ENCODE data around the gene PODXL. TPM values are rescaled to one million over a fixed set of nuclear protein-coding genes. Genes with fewer than 3 reads are reported as not detected.

Gene PODXL
- 349 and 350 TPM in 2 replicates for total RNA-seq

GRCh38 chr7:131556053-131556908, at the start of gene PODXL:
Gene PODXL, minus strand, starts transcription at chr7:131556628. Its CDS starts 269 bp downstream, at chr7:131556359.
- no peak for DNase-seq (ENCODE audit: extremely low read depth, low read depth, low spot score)

DNA sequence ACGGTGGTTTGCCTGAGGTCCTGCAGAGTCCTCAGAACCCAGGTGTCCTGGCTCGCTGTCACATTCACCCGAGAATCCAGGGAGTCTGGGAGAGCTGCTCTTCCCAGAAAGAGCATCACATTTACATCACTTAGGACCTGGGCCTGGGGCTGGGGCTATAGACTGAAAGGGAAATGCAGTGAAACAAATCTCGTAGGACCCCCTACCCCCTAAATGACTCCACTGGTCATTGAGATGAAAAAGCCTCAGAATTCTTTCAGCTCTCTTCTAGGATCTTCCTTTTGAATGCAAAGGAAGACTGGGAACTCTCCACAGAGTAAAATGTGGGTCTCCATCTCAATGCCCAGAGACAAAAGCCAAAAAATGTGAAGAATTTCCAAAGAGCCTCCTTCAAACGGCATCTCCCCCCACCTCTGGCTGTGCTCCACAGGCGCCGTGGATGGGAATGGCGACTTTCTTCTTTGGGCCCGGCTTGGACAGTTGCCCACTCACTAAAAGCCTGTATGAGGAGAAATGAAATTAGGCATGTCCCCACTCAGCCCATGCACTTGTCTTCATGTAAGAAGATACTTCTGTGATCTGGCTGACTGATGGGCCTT, 49.0 kb upstream of the PODXL start:
- DNase-seq (ENCODE audit: extremely low read depth, low read depth, low spot score): no peak

- no peak for DNase-seq (ENCODE audit: extremely low read depth, low read depth, low spot score)
Measured at GRCh38 chr7:131604841-131605279, 48.4 kb upstream of the PODXL start.

DNA sequence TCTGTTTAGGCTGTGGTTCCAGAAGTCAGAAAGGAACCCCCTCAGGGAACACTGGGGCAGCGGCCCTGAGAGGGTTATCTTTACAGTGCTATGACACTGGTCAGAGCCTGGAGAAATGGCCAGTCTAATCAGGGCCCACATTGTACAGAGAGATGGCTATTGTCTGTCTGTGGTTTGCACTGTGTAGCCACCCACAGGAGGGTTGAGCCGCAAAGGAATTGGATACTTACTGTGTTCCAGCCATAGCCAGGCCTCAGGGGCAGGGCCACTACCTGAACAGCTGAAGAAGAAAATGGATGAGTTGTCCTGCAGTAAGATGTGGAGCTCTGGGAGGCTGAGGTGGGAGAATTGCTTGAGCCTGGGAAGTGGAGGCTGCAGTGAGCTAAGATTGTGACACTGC, 47.5 kb upstream of the PODXL start:
- DNase-seq (ENCODE audit: extremely low read depth, low read depth, low spot score): no peak

GRCh38 chr7:131602994-131603372, 46.6 kb upstream of the PODXL start:
- DNase-seq (ENCODE audit: extremely low read depth, low read depth, low spot score): no peak

GRCh38 chr7:131602304-131602993, 46.0 kb upstream of the PODXL start:
- DNase-seq (ENCODE audit: extremely low read depth, low read depth, low spot score): no peak

DNA sequence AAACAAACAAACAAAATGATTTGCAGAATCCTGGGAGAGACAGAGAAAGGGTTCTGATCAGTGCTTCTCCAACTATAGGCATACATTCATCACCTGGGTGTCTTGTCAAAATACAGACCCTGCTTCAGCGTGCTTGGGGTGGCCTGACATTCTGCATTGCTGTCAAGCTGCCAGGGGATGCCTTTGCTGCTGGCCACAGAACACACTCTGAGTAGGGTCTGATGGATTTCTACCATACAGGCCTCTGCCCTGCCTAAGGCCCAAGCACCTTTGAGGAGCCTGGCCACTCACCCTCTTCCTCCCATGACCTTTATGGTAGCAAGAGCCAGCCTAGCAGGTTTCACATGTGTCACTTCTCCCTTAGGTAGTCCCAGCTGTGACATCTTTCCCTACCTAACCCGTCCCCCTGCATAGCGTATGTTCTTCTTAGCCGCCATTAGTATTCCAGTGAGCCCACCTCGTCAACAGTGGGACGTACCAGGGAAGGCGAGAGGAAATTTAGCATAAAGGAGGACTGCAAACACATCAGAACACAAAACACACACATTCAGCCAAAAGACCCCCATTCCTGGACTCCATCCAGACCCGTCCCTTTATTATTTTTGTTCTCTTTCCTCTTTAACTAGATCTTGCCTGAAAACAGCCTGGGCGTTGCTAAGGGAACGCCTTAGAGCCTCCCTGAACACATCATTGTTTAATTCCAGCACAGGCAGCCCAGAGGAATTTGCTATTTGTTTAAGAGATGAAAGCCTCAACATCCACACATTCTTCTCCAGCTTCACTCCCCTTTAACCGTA, 43.9 kb upstream of the PODXL start:
- DNase-seq (ENCODE audit: extremely low read depth, low read depth, low spot score): no peak

GRCh38 chr7:131596785-131597184, 40.4 kb upstream of the PODXL start:
- DNase-seq (ENCODE audit: extremely low read depth, low read depth, low spot score): no peak

GRCh38 chr7:131595699-131596098, 39.3 kb upstream of the PODXL start:
- no peak for DNase-seq (ENCODE audit: extremely low read depth, low read depth, low spot score)

GRCh38 chr7:131591687-131592319, 35.4 kb upstream of the PODXL start:
- no peak for DNase-seq (ENCODE audit: extremely low read depth, low read depth, low spot score)

DNA sequence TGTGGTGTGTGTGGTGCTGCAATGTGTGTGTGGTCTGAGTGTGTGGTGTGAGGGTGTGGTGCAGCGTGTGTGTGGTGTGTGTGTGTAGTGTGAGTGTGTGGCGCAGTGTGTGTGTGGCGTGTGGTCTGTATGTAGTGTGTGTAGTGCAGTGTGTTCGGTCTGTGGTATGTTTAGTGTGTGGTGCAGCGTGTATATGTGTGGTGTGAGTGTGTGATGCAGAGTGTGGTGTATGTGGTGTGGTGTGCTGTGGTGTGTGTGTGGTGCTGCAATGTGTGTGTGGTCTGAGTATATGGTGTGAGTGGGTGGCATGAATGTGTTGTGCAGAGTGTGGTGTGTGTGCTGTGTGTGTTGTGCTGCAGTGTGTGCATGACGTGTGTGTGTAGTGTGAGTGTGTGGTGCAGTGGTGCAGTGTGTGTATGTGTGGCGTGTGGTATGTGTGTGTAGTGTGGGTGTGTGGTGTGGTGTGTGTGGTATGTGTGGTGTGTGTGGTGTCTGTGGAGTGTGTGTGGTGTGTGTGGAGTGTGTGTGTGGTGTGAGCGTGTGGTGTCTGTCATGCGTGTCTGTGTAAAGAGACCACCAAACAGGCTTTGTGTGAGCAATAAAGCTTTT, 31.0 kb upstream of the PODXL start:
- DNase-seq (ENCODE audit: extremely low read depth, low read depth, low spot score): no peak

GRCh38 chr7:131586759-131587158, 30.3 kb upstream of the PODXL start:
- no peak for DNase-seq (ENCODE audit: extremely low read depth, low read depth, low spot score)

- DNase-seq (ENCODE audit: extremely low read depth, low read depth, low spot score): no peak
Measured at GRCh38 chr7:131586259-131586658, 29.8 kb upstream of the PODXL start.

DNA sequence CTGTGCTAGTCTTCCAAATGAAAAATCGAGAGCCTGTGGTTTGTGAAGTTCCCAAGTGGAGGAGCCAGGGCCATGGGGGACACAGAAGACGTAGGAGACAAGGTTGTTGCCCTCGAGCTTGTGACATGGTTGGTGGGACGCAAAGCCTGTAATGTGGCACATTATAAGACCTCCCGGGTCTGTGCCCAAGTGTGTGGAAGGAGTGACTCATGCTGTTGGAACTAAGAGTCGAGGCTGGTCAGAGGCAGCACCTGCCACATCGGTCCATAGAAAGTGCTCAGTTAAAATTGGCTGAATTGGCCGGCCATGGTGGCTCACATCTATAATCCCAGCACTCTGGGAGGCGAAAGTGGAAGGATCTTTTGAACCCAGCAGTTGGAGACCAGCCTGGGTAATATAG, 27.0 kb upstream of the PODXL start:
- no peak for DNase-seq (ENCODE audit: extremely low read depth, low read depth, low spot score)

GRCh38 chr7:131581241-131582051, 25.0 kb upstream of the PODXL start:
- no peak for DNase-seq (ENCODE audit: extremely low read depth, low read depth, low spot score)

GRCh38 chr7:131578602-131579001, 22.2 kb upstream of the PODXL start:
- DNase-seq (ENCODE audit: extremely low read depth, low read depth, low spot score): no peak

DNA sequence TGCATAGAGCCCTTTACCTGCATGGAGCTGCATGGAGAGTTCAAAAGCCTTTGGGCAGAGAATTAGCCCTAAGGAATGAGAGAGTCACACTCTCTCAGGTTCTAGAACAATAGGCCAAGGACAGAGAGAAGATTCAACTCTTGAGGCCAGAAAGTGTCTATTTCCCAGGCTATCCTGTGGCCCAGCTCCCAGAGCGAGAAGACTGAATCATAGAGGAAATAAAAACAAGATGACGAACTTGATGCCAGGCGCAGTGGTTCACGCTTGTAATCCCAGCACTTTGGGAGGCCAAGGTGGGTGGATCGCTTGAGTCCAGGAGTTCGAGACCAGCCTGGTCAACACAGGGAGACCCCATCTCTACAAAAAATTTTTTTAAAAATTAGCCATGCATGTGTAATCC, 18.3 kb upstream of the PODXL start:
- DNase-seq (ENCODE audit: extremely low read depth, low read depth, low spot score): no peak

DNA sequence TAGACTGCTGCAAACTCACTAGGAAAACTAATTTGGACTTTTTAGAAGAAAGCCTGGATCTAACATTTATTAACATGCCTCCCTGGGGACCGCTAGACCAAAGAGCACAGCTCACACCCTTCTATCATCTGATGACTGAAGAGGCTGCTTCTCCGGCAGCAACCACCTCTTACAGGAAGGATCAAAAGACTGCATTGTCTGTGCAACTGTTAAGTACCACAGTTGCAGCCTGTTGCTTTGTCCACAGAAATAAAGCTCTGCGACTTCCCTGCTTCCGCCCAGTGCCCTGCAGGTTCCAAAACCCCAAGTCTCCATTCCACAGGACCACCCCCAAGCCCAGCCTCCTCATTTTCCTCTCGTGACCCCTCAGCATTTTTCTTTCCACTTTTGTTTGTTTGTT, 14.0 kb upstream of the PODXL start:
- no peak for DNase-seq (ENCODE audit: extremely low read depth, low read depth, low spot score)

DNA sequence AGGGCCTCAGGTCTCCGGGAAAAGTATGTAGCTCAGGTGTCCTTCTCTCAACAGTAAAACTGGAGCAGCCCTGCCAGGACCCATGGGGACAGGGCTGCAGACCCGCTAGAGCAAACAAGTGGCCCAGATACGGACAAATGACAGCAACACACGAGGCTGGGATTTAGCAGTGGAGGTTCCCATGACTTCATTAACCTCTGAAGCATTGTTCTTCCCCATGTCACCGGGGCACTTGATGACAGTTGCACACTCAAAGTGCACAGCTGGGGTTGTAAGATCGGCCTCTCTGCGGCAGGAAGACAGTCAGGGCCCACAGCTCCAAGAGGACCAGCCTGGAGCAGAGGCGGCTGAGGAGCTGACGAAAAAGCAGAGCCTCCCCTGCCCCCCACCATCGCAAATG, 12.5 kb upstream of the PODXL start:
- no peak for DNase-seq (ENCODE audit: extremely low read depth, low read depth, low spot score)

Measured in glomerular endothelial cell (primary cell).